OCI-LY3 (cell line): ENCODE results near the gene RNF113B.

Source experiments
- CTCF ChIP-seq: fragments of 200-600, 300-600 bp; sonication (generic); IDR thresholded peaks from 2 replicates; pipeline ENCODE4 v1.5.1; 2014; ENCODE audit warnings: antibody characterized with exemption, low read length, low read depth
- EZH2phosphoT487 ChIP-seq: fragments of 200-600 bp; shearing (Covaris generic); IDR thresholded peaks from 2 replicates; pipeline ENCODE4 v1.6.1; 2018; ENCODE audit warnings: antibody characterized with exemption, mixed run types, low read depth

- no peak for TF ChIP-seq CTCF
- TF ChIP-seq EZH2phosphoT487: no peak
Measured at GRCh38 chr13:98180092-98180491, 3.0 kb upstream of the RNF113B start.
